NB4 (cell line): ENCODE results near the gene NR3C2.

Experiments used
- CTCF ChIP-seq: IDR thresholded peaks from one replicate; pipeline ENCODE4 v1.5.1; 2012; ENCODE audit warnings: low read depth, low read length
- MAX ChIP-seq: IDR thresholded peaks from 2 replicates; pipeline ENCODE4 v1.6.1; 2011; ENCODE audit warnings: low read depth, low read length
- MYC ChIP-seq: IDR thresholded peaks from 2 replicates; pipeline ENCODE4 v1.6.1; 2011; ENCODE audit warnings: low read depth, low read length
- POLR2A ChIP-seq: IDR thresholded peaks from 2 replicates; pipeline ENCODE4 v1.6.1; 2011; ENCODE audit warnings: mild to moderate bottlenecking; ENCODE audit not compliant: insufficient read length; ENCODE audit errors: extremely low read depth

- no peak for TF ChIP-seq CTCF
- TF ChIP-seq POLR2A = no peak
- no peak for TF ChIP-seq MAX
- TF ChIP-seq MYC = no peak
Observed at GRCh38 chr4:148299337-148299736, 142.9 kb downstream of the NR3C2 start.
